Measurements from ENCODE around the gene KLHL29.

Gene KLHL29

GRCh38 chr2:23497536-23497935 is 112.6 kb downstream of the KLHL29 start:
- DNase-seq: no peak

- no peak for DNase-seq
Measured at GRCh38 chr2:23498943-23499342, 114.0 kb downstream of the KLHL29 start.

- no peak for DNase-seq
Measured at GRCh38 chr2:23499439-23499838, 114.5 kb downstream of the KLHL29 start.

- no peak for DNase-seq
Measured at GRCh38 chr2:23500836-23501235, 115.9 kb downstream of the KLHL29 start.

- no peak for DNase-seq
Measured at GRCh38 chr2:23502096-23502495, 117.1 kb downstream of the KLHL29 start.

GRCh38 chr2:23503097-23503496 is 118.1 kb downstream of the KLHL29 start:
- no peak for DNase-seq

GRCh38 chr2:23503682-23504081 is 118.7 kb downstream of the KLHL29 start:
- DNase-seq: no peak

GRCh38 chr2:23504591-23504990 is 119.6 kb downstream of the KLHL29 start:
- DNase-seq: no peak

- no peak for DNase-seq
Measured at GRCh38 chr2:23505218-23505983, 120.4 kb downstream of the KLHL29 start.

GRCh38 chr2:23505984-23506380 is 121.0 kb downstream of the KLHL29 start:
- DNase-seq: no peak

GRCh38 chr2:23506531-23507266 is 121.7 kb downstream of the KLHL29 start:
- DNase-seq: peak; percentile 52

- DNase-seq: no peak
Measured at GRCh38 chr2:23507267-23508065, 122.5 kb downstream of the KLHL29 start.

GRCh38 chr2:23508066-23508390 is 123.0 kb downstream of the KLHL29 start:
- DNase-seq: no peak

GRCh38 chr2:23509103-23509502 is 124.1 kb downstream of the KLHL29 start:
- DNase-seq: no peak

- no peak for DNase-seq
Measured at GRCh38 chr2:23509596-23510292, 124.8 kb downstream of the KLHL29 start.

GRCh38 chr2:23510471-23510870 is 125.5 kb downstream of the KLHL29 start:
- DNase-seq: no peak

GRCh38 chr2:23512778-23513177 is 127.8 kb downstream of the KLHL29 start:
- no peak for DNase-seq

- DNase-seq: no peak
Measured at GRCh38 chr2:23513245-23513871, 128.4 kb downstream of the KLHL29 start.

GRCh38 chr2:23513872-23514793 is 129.2 kb downstream of the KLHL29 start:
- no peak for DNase-seq

- no peak for DNase-seq
Measured at GRCh38 chr2:23516520-23517256, 131.7 kb downstream of the KLHL29 start.
